ENCODE results near the gene ARHGAP25.
A peak's percentile ranks its signal among the peaks of the same experiment; 100 is the strongest.

ARHGAP25 gene

GRCh38 chr2:68787356-68787755, 52.7 kb downstream of the ARHGAP25 start:
- Histone ChIP-seq H3K27ac (ENCODE audit: poor library complexity, severe bottlenecking) (no peak overlapping the region), H3K4me1 (ENCODE audit: insufficient read depth, poor library complexity, severe bottlenecking) (peaks cover 3% of the 10 kb centered on the region), H3K9me3 (ENCODE audit: severe bottlenecking) (no peaks in the 10 kb centered on the region), H3K36me3 (ENCODE audit: low read depth) (no peaks in the 10 kb centered on the region), H3K27me3 (ENCODE audit: insufficient read depth, poor library complexity, severe bottlenecking) (no peaks in the 10 kb centered on the region), H3K4me3 (ENCODE audit: severe bottlenecking) (no peak overlapping the region)
- DNase-seq (ENCODE audit: low spot score) = no peak
- no peak for ATAC-seq (ENCODE audit: low read depth)
- TF ChIP-seq CTCF (IDR thresholded peaks at IDR 0.05; ENCODE audit: poor library complexity, severe bottlenecking) = no peak

GRCh38 chr2:68789603-68790002, 55.0 kb downstream of the ARHGAP25 start:
- peaks cover 5% of the 10 kb centered on the region for H3K4me1 ChIP-seq (ENCODE audit: insufficient read depth, poor library complexity, severe bottlenecking)
- H3K9me3 ChIP-seq (ENCODE audit: severe bottlenecking) = no peaks in the 10 kb centered on the region
- ATAC-seq (ENCODE audit: low read depth) (no peak), DNase-seq (ENCODE audit: low spot score) (no peak)
- no peaks in the 10 kb centered on the region for H3K27me3 ChIP-seq (ENCODE audit: insufficient read depth, poor library complexity, severe bottlenecking)
- H3K4me3 ChIP-seq (ENCODE audit: severe bottlenecking) = no peak overlapping the region
- no peak for TF ChIP-seq CTCF (IDR thresholded peaks at IDR 0.05; ENCODE audit: poor library complexity, severe bottlenecking)
- H3K27ac ChIP-seq (ENCODE audit: poor library complexity, severe bottlenecking) = no peak overlapping the region
- H3K36me3 ChIP-seq (ENCODE audit: low read depth) = no peaks in the 10 kb centered on the region

GRCh38 chr2:68790600-68790999, 56.0 kb downstream of the ARHGAP25 start:
- H3K9me3 ChIP-seq (ENCODE audit: severe bottlenecking) = no peaks in the 10 kb centered on the region
- no peak overlapping the region for H3K27ac ChIP-seq (ENCODE audit: poor library complexity, severe bottlenecking)
- H3K36me3 ChIP-seq (ENCODE audit: low read depth) = no peaks in the 10 kb centered on the region
- no peak for TF ChIP-seq CTCF (IDR thresholded peaks at IDR 0.05; ENCODE audit: poor library complexity, severe bottlenecking)
- H3K27me3 ChIP-seq (ENCODE audit: insufficient read depth, poor library complexity, severe bottlenecking) = no peaks in the 10 kb centered on the region
- peaks cover 5% of the 10 kb centered on the region for H3K4me1 ChIP-seq (ENCODE audit: insufficient read depth, poor library complexity, severe bottlenecking)
- DNase-seq (ENCODE audit: low spot score) (no peak), ATAC-seq (ENCODE audit: low read depth) (no peak)
- no peak overlapping the region for H3K4me3 ChIP-seq (ENCODE audit: severe bottlenecking)

- no peak overlapping the region for H3K4me3 ChIP-seq (ENCODE audit: severe bottlenecking)
These were observed 57.3 kb downstream of the ARHGAP25 start for GRCh38 chr2:68791914-68792313.

More at GRCh38 chr2:68791914-68792313, 57.3 kb downstream of the ARHGAP25 start:
- Histone ChIP-seq H3K36me3 (ENCODE audit: low read depth) (no peaks in the 10 kb centered on the region), H3K4me1 (ENCODE audit: insufficient read depth, poor library complexity, severe bottlenecking) (peaks cover 17% of the 10 kb centered on the region), H3K27me3 (ENCODE audit: insufficient read depth, poor library complexity, severe bottlenecking) (no peaks in the 10 kb centered on the region), H3K27ac (ENCODE audit: poor library complexity, severe bottlenecking) (peak overlapping the region; percentile 9), H3K9me3 (ENCODE audit: severe bottlenecking) (no peaks in the 10 kb centered on the region)
- ATAC-seq (ENCODE audit: low read depth) (peak; percentile 58; the same call in 2 of the 3 replicates), DNase-seq (ENCODE audit: low spot score) (no peak)
- no peak for TF ChIP-seq CTCF (IDR thresholded peaks at IDR 0.05; ENCODE audit: poor library complexity, severe bottlenecking)

All from RWPE2 (cell line).